Ascending aorta (tissue), 2 donors: ENCODE data around the gene GATAD2A. TPM values are rescaled to one million over a fixed set of nuclear protein-coding genes. Genes with fewer than 3 reads are reported as not detected.

Experiments
- DNase-seq, 2 donors: peaks; one replicate each; pipeline ENCODE4 v3.0.0-alpha.2; 2019; ENCODE audit warnings: low spot score in 2 of 2
- H3K27ac ChIP-seq, 2 donors: fragments of 200-600 bp; sonication (generic); one replicate each; pipeline ENCODE4 v1.5.1; 2016 to 2017; ENCODE audit warnings: mild to moderate bottlenecking in 1 of 2
- H3K27me3 ChIP-seq: fragments of 200-600 bp; sonication (generic); one replicate; pipeline ENCODE4 v1.5.1; 2017
- H3K36me3 ChIP-seq, 2 donors: fragments of 200-600 bp; sonication (generic); one replicate each; pipeline ENCODE4 v1.5.1; 2016
- H3K4me1 ChIP-seq, 2 donors: fragments of 200-600 bp; sonication (generic); one replicate each; pipeline ENCODE4 v1.5.1; 2016 to 2017; ENCODE audit warnings: mild to moderate bottlenecking in 1 of 2
- H3K4me3 ChIP-seq, 2 donors: fragments of 200-600 bp; sonication (generic); one replicate each; pipeline ENCODE4 v1.5.1; 2016 to 2017; ENCODE audit warnings: mild to moderate bottlenecking in 1 of 2
- H3K9me3 ChIP-seq, 2 donors: fragments of 200-600 bp; sonication (generic); one replicate each; pipeline ENCODE4 v1.5.1; 2016
- intact Hi-C: fragments of 100-400 bp; cut with DNase I; formaldehyde crosslinking; loops from one replicate; pipeline ENCODE4 v1.15.1; 2023
- total RNA-seq: library from RNA; depleted of rRNA; stranded (reverse); fragments of >200 nt; gene quantifications from one replicate; pipeline ENCODE4 v1.1.0, GENCODE V29; 2016
- TF ChIP-seq, protein P1 (sequence below), 3 experiments: fragments of 200-600 bp in 2 of 3; fragments of 450-650 bp in 1 of 3; sonication (generic) in 2 of 3; IDR thresholded peaks; one replicate each; pipeline ENCODE4 v1.5.1; 2016 to 2019; ENCODE audit warnings: antibody characterized with exemption in 3 of 3, mild to moderate bottlenecking in 1 of 3, moderate library complexity in 1 of 3

GATAD2A gene
- total RNA-seq, 1 donor from 2014 or later: 63.3 TPM

DNA sequence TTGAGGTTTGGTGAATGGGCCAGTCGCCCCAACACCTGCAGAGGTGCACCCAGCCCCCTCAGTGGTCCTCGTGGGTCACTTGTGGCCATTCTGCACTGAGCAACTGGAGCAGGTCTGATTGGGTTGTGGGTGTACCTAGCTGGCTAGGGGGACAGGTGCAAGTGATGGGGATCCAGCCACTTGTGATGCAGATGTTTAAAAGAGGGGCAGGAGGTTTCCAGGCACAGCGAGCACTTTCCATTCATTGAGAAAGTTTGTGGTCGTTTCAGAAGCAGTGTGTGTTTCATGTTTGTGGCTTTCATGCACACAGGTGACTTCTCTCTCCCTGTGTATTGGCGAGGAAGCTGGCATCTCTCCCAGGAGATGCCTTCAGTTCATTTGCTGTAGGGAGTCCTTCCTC, 75.2 kb downstream of the GATAD2A start:
- DNase-seq: no peak
- Histone ChIP-seq H3K9me3 (no peaks in the 10 kb centered on the region), H3K4me1 (no peaks in the 10 kb centered on the region), H3K27ac (no peak overlapping the region), H3K4me3 (no peak overlapping the region), H3K36me3 (peaks cover 0 to 2% of the 10 kb centered on the region in 2 donors), H3K27me3 (no peaks in the 10 kb centered on the region)
- intact Hi-C loops: loop anchor here (10.0 kb wide), 1 partner anchor 286 kb away; the partner anchor contains the start of genes BORCS8 and RFXANK
- TF ChIP-seq, protein P1, sequence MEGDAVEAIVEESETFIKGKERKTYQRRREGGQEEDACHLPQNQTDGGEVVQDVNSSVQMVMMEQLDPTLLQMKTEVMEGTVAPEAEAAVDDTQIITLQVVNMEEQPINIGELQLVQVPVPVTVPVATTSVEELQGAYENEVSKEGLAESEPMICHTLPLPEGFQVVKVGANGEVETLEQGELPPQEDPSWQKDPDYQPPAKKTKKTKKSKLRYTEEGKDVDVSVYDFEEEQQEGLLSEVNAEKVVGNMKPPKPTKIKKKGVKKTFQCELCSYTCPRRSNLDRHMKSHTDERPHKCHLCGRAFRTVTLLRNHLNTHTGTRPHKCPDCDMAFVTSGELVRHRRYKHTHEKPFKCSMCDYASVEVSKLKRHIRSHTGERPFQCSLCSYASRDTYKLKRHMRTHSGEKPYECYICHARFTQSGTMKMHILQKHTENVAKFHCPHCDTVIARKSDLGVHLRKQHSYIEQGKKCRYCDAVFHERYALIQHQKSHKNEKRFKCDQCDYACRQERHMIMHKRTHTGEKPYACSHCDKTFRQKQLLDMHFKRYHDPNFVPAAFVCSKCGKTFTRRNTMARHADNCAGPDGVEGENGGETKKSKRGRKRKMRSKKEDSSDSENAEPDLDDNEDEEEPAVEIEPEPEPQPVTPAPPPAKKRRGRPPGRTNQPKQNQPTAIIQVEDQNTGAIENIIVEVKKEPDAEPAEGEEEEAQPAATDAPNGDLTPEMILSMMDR (IDR thresholded peaks at IDR 0.05): no peak

DNA sequence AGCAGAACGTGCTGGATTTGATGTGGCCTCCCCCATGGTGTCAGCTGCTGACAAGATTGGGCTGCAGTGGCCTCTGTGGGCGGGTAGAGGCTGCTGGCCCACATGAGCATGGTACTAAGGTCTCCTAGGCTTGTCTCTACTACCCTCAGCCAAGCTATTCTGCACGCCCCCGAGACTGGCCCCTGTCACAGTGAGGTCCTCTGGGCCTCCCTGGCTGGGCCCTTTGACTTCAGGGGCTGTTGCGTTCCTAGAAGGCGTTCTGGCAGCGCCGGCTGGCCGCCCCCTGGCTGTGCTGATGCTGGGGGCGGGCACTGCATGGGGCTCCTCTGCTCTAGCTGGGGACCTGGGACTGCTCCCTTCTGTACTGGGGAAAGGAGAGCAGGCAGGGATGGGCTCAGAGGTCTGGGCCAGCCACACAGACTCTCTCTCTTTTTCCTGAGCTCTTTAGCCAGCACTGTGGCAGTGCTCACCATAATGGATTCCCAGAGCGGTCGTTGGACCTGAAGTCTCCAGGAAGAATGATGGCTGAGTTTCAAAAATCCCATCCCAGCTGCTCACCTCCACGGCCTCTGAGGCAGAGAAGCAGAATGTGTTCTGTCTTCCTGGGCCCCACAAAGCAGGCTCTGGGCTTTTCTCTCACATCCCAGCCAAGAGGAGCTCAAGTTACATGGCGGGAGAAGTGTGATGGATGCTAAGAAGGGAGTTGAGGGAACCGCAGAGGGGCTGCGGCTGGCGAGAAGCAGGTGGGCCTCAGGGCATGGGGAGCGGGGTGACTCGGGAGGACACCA, 77.5 kb downstream of the GATAD2A start:
- intact Hi-C loops: loop anchor here (10.0 kb wide), 1 partner anchor 288 kb away; the partner anchor contains the start of genes BORCS8 and RFXANK
- TF ChIP-seq, protein P1 (IDR thresholded peaks at IDR 0.05): no peak

DNA sequence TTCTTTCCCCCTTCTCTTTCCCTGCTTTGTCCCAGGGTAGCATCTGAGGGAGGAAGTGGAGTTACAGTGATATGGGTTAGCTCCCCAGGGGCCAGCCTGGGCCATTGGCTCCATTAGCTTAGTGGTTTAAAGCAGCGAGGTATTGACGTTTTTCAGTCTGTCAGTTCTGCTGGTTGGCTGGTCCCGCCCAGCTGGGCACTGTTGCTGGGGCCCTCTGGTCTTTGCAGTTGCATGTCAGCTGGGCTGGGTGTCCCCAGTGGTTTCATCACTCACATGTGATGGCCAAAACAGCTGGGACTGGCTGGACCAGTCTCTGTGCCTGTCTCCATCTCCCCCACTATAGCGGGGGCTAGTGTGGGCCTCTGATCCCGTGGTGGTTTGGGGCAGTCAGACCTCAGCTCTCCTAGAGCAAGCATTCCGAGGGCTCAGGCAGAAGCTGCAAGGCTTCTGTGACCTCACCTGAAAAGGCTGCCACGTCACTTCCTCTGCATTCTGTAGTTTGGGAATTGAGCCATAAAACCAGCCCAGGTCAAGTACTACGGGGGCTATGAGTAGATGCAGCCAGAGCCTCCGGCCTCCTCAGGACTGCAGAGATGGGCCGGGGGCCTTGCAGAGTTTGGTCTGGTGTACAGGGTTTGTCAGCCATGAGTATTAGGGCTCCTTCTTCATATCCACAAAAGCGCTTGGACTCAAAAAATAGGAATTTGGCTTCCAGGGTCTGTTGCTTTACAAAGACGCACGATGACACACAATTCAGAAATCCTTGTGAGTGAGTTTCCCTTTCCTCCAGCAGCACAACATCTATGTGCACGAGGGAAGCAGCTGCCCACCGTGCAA, 79.9 kb downstream of the GATAD2A start:
- intact Hi-C loops: loop anchor here (10.0 kb wide), 1 partner anchor 291 kb away; the partner anchor contains the start of genes BORCS8 and RFXANK
- TF ChIP-seq, protein P1 (IDR thresholded peaks at IDR 0.05): no peak
- DNase-seq: no peak
- Histone ChIP-seq H3K9me3 (no peaks in the 10 kb centered on the region), H3K27ac (peak overlapping the region in 1 of 2 donors; percentile 4), H3K4me1 (peaks cover 15 to 25% of the 10 kb centered on the region in 2 donors), H3K36me3 (no peaks in the 10 kb centered on the region), H3K27me3 (no peaks in the 10 kb centered on the region), H3K4me3 (no peak overlapping the region)

More for the DNA sequence above, 77.5 kb downstream of the GATAD2A start:
- Histone ChIP-seq H3K27me3 (no peaks in the 10 kb centered on the region), H3K4me3 (no peak overlapping the region), H3K4me1 (peaks cover 1 to 5% of the 10 kb centered on the region in 2 donors), H3K9me3 (no peaks in the 10 kb centered on the region), H3K36me3 (peaks cover 0 to 2% of the 10 kb centered on the region in 2 donors), H3K27ac (no peak overlapping the region)
- no peak for DNase-seq

DNA sequence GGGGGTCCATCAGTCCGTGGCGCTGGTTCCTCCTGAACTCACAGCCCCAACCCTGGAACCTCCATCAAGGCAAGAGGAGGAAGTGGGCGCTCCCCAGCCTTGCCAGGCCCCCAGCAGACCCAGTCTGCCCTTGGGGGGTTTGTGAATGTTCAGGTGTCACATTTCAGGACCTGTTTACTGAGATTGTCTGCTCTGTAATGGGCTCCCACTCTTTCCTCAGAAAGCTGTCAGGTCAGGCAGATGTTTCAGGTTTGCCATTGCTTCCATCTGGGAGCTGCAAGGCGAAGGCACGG, 80.5 kb downstream of the GATAD2A start:
- TF ChIP-seq, protein P1 (IDR thresholded peaks at IDR 0.05): no peak
- intact Hi-C loops: loop anchor here (10.0 kb wide), 1 partner anchor 291 kb away; the partner anchor contains the start of genes BORCS8 and RFXANK

DNA sequence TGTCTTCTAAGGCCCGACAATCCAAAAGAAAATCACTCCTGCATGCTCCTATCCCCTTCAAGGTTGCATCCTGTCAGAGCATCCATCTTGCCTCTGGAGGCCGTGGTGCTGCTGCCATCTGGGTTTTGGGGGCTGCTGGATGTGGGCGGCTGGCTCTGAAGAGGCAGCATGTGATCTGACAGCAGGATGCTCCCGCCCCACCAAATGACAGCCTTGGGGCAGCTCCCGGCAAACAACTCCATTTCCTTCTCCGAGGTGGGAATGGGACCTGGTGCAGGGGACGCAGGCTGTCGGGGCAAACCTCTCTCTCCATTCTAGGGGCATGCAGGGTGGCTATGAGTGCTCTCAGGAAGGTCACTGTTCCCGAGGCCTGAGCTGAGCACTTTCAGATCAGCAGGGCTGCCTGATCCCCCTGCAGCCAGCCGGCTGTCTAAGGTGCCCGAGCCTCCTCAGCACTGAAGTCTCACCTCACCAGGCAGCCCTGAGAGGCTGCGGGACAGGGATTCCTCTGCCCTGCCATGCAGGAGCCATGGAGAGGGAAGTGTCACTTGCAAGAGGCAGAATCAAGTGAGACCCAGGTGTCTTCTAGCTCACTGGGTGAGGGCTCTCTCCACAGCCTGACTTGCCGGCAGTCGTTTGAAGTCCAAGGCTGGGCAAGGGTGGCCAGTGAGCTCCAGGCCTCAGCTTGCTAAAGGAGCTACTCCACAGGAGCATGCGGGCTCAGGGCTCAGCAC, 81.0 kb downstream of the GATAD2A start:
- no peak for DNase-seq
- no peaks in the 10 kb centered on the region for H3K27me3 ChIP-seq
- peaks cover 15 to 28% of the 10 kb centered on the region in 2 donors for H3K4me1 ChIP-seq
- no peaks in the 10 kb centered on the region for H3K9me3 ChIP-seq
- TF ChIP-seq, protein P1 (IDR thresholded peaks at IDR 0.05): no peak
- no peak overlapping the region for H3K4me3 ChIP-seq
- intact Hi-C loops: loop anchor here (10.0 kb wide), 1 partner anchor 292 kb away; the partner anchor contains the start of genes BORCS8 and RFXANK
- peak overlapping the region; percentile 86 to 96 for H3K27ac ChIP-seq
- H3K36me3 ChIP-seq: no peaks in the 10 kb centered on the region

More for the DNA sequence above, 80.5 kb downstream of the GATAD2A start:
- H3K36me3 ChIP-seq: no peaks in the 10 kb centered on the region
- peaks cover 15 to 28% of the 10 kb centered on the region in 2 donors for H3K4me1 ChIP-seq
- no peaks in the 10 kb centered on the region for H3K27me3 ChIP-seq
- DNase-seq: no peak
- H3K9me3 ChIP-seq: no peaks in the 10 kb centered on the region
- H3K4me3 ChIP-seq: no peak overlapping the region
- no peak overlapping the region for H3K27ac ChIP-seq
